Mucosa of gallbladder (tissue), 1 donor: ENCODE results near the gene MRM2. TPM values are rescaled to one million over a fixed set of nuclear protein-coding genes. Genes with fewer than 3 reads are reported as not detected.

Experiments used
- DNase-seq: peaks from one replicate; pipeline ENCODE4 v3.0.0-alpha.2; 2020; ENCODE audit warnings: low spot score
- total RNA-seq: library from RNA; stranded (reverse); gene quantifications from one replicate; pipeline ENCODE4 v1.2.1, GENCODE V29; 2021
- donor health status: DM: no; HTN: no; CAD: no.

MRM2 gene
- total RNA-seq, 1 donor from 2014 or later: 21.4 TPM

DNA sequence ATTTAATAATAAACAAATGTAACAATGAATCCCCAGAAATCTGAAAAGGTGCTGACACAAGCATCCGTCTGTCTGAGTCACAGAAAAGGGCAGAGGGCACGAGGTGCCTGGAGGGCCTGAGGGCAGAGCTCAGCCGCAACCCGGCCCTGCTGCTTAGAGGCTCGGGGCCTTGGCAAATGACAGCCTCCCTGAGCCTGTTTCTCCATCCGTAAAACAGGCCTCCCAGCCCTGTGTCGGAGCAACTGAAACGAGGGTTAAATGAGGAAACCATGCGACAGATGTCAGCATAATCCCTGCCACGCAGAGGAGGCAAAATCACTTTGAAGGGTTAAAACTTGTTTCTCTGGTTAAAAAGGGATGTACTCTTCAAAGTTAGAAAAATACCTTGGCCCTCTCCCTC lies 24.9 kb upstream of the MRM2 start:
- no peak for DNase-seq

- DNase-seq: no peak
Observed at GRCh38 chr7:2264158-2264557, 22.2 kb upstream of the MRM2 start.

- no peak for DNase-seq
Observed at GRCh38 chr7:2263176-2263575, 21.2 kb upstream of the MRM2 start.

- no peak for DNase-seq
Observed at GRCh38 chr7:2261611-2262010, 19.6 kb upstream of the MRM2 start.

DNA sequence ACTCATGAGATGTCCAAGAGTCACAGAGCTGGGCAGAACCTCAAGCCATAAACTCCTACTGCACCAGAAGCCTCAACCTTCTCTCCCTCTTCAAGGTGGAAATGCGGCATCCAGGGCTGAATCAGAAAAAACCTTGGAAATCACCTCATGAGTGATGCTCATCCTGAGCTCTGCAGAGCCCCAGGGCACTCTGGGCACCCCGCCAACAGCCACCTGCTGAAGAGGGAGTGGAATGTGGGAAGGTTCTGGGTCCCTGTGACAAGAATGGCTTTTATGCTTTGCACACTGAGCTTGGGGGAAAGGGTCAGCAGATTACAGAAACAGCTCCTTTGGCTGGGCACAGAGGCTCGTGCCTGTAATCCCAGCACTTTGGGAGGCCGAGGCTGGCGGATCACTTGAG lies 18.8 kb upstream of the MRM2 start:
- DNase-seq: no peak

- no peak for DNase-seq
Observed at GRCh38 chr7:2259480-2259879, 17.5 kb upstream of the MRM2 start.

DNA sequence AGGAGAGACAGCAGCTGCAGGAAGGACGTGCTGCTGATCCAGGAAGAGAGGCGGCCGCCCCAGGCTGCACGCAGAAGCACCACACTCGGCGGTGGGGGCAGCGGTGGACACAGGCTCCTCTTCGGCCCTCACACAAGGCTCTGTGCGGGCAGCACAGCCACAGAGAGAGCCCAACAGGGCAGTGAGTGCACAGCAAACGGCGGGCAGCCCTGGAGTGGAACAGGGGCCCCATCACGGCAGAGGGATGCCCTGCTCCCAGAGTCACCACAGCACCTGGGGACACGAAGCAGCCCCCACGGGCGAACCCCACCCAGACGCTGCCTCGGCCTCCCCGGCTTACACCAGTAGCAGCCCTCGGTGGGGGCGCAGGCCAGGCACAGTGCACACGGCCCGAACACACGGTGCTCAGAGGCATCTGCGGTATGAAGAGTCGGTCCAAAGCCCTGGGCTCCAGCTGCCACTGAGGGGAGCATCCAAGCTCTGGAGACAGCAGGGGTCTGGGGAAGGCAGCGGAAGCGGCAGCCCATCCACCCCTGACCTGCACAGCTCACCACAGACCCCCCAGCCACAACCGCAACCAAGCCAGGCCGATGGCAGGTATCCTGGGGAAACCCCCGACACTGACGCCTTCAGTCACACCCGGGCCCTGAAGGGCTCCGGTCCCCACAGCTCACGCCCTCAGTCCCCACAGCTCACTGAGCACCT lies 16.8 kb upstream of the MRM2 start:
- no peak for DNase-seq

DNA sequence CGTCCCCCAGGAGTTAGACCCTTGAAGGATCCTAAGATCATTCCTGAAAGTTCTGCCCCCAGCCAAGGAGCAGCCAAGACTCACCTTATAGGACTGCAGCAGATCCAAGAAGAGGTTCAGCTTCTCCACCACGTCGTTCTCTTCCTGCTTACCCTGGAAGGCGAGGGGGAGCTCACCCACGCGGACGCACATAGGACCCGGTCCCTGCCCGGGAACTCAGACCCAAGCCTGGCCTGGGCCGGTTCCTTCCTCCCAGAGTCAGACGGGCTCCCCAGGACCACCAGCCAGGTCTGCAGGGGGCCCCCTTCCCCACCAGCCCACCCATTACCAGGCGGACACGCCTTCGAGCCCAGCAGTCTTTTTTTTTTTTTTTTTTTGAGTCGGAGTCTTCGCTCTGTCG lies 15.6 kb upstream of the MRM2 start:
- DNase-seq: no peak

DNA sequence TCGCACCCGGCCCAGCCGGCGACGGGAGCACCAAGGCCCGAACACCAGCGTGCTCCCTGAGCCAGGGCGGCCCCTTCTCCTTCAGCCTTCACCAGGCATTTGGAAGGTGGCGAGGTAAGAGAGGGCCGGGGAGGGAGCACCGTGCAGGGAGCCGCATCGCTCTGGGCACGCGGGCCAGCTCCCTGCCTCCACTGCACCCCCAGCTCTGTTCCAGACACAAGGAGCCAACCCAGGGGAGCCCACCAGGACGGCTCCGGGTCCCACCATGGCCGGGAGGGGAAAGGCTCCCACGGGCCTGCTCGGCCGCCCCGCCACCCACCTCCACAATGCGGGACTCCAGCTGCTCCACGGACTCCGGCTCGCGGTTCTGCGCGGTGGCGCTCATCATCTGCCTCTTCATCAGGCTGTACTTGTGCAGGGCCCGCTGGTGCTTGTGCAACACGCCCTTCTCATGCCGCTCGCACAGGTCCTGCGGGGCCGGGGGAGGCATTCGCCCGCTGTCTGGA lies 15.1 kb upstream of the MRM2 start:
- DNase-seq: no peak

DNA sequence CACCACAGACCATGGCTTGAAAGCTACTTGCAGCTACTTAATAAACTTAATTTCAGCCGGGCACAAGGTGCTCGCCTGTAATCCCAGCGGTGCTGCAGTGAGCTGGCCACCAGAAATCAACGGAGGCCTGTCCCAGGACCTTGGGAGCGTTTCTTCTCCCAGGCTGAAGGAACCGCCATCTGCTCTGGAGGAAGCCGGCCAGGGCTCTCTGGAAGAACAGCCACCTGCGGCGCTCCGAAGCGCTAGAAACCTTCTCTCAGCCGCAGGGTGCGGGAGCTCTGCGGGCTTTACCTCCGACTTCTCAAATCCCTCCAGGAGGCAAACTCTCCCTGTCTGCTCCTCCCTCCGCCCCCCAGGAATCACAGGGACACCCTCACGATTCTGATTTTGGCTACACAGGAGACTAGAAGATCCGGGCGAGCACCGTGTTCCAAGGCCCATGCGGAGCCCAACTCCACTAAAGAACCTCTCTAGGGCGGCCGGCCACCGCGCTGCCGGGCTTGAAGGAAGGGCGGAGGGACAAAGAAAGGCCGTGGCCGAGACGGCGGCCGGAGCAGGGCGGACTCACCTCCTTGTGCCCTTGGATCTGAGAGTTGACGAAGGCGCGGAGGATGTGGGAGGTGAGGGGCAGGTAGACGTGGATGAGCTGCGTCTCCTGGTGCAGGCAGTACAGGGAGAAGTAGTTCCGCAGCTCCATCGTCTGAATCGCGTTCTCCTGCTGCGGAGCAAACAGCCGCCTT lies 14.5 kb upstream of the MRM2 start:
- no peak for DNase-seq

DNA sequence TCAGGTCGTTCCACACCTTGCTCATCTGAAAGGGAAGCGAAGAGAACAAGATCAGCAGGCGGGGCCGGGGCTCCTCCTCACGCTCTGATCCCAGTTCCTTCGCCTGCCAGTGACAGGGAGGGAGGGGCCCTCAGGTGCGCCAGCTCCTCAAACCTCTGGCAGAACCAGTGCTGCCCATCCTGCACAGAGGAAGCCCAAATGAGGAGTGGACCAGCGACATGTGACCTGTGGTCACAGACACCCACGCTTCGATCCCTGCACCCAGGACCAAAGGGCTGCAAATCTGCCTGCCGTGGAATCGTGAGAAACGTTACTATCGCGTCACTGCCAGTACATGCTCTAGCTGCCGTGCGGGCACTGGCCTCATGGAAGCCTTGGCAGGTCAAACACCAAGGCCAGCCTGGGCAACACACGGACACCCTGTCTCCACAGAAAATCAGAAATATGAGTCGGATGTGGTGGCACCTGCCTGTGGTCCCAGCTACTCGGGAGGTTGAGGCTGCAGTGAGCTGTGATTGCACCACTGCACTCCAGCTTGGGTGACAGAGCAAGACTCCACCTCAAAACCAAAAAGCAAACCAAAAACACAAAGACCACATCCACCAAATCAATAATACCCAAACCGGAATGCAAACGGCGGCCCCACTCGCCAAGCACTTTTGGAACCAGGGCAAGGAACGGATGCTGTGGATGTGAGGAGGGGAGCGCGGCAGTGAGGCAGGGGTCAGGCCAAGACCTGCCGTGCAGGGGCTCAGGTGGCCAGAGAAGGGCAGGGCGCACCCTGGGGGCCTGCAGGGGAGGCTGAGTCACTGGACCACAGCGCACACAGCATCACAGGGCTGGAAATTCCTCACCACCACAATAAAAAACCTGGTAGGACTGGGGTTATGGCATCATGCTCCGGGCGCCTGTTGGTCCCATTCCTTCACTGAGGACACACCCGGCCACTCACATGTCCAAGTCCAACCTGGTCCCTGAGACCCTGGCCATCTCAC lies 13.4 kb upstream of the MRM2 start:
- DNase-seq: no peak

- no peak for DNase-seq
Observed at GRCh38 chr7:2254429-2255144, 12.6 kb upstream of the MRM2 start.

DNA sequence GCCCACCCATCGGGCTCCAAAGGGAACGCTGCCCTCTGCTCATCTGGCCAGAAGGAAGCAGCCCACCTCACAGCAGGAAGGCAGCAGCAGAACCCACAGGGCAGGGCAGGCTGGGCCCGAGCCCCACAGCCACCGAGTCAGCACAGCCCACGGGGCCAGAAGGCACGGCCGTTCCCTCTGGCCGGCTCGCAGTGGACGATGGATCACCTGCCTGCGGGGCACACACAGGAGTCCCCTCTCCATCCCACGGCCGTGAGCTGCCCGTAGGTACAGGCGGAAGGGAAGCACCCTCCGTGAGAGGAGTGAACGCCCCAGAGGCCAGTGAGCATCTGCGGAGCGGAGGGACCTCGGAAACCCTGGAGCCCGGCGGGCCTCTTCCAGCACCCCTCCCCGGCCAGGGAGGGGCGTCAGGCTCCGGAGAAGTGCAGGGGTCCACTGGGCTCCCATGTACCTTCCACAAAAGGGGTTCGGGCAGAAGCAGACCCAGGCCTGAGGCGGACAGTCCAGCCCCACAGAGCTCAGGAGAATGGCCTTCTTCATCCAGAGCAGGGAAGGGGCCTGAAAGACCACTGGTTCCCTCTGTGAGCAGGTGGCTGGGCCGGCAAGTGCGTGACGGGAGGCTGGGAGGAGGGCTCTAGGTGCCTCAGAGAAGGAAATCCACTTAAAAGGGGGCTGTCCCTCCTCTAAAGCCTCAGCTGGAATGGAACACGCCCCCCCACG lies 11.7 kb upstream of the MRM2 start:
- no peak for DNase-seq

- no peak for DNase-seq
Observed at GRCh38 chr7:2253021-2253420, 11.0 kb upstream of the MRM2 start.

DNA sequence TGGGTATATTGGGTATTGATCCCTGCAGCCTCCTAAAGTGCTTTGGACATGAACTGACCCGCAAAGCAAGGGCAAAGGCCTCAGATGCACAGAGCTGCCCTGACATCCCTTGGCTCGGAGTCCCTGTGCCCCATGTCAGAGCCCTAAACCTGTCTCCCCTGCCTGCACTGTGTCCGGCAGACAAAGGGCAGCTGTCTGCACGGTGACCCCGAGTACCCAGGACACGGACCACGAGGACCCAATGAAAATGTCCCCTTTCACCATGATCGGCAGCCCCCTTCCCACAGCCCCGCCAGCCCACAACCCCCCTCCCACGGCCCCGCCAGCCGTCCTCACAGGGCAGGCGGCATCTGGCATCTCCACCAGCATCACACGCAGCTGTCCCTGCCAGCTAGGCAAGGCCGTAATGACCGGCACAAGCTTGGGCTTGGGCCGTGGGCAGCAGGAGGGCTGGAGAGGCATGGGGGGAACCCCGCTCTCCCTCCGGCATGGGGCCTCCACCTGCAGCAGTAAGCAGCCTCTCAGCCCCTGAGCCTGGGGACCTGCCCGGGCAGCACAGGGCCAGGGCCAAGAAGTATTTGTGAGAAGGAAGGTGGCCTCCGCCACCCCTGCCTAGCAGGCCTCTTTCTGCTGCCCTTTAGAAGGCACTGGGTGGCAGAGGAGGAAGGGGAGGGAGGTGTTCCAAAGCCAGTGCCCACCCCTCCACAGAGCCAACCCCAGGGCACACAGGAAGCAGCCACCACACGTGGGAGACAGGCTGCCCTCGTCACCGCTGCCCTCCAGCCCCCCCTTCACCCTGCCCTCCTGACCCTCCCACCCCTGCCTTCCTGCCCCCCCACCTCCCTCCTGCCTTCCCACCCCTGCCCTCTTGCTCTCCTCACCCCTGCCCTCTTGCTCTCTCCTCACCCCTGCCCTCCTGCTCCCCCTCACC lies 10.1 kb upstream of the MRM2 start:
- DNase-seq: no peak

GRCh38 chr7:2251381-2251780 lies 9.4 kb upstream of the MRM2 start:
- DNase-seq: no peak

DNA sequence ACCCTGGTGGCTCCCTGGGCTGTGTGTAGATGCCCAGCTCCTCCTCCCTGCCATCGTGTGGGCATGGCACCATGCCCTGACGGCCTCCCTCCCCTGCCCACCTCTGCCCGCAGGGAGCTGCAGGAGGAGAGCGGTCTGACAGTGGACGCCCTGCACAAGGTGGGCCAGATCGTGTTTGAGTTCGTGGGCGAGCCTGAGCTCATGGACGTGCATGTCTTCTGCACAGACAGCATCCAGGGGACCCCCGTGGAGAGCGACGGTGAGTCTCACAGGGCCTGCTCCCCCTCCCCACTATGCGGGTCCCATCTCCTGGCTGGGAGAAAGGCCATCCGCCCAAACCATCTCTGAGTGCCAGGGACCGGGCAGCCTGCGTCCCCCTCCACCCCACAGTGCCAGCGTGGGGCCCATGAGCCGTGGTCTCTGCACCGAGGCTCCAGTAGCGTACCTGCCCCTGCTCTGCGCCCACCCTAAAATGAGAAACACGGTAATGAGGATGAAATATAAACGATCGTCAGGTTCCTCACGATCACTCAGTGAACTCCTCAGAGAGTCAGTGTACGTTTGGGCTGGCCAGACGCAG lies 7.8 kb upstream of the MRM2 start:
- no peak for DNase-seq

DNA sequence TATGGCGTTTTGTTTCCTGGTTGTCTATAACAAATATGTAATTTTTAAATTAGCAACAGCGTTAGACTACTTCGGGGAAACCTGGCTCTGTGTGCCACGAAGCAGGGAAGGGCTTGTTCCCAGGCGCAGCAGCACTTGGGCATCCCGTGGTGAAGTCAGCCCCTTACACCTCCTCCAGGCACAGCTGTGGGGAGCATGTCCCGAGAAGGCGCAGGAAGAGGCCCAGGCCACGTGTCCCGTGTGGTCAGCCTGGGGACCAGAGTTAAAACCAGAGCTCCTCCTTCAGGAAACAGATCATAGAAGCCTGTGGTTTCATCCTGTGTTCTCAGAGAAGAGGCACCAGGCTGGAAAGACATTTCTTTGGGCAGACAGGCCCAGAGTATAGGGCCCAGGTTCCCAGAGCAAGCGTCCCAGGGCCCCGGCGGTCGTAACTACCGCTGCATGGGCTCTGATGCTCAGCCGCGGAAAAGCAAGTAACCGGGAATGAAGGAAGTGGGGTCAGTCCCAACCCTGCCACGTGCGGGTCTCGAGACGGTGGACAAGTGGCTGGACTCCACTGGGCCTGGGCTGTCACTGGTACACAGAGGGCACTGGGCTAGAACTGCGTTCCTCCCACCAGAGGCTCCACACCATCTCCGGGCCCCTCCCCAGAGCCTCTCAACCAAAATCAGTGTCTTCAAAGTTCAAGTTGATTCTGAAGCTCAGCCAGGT lies 7.1 kb upstream of the MRM2 start:
- DNase-seq: peak; percentile 67
